A673 (cell line): ENCODE data around the gene DOCK6.

ENCODE experiments used
- EZH2 ChIP-seq: fragments of 200-600 bp; sonication (generic); IDR thresholded peaks from 2 replicates; pipeline ENCODE4 v1.6.1; 2017; ENCODE audit warnings: borderline replicate concordance, low read depth, mild to moderate bottlenecking, mixed read lengths, antibody characterized with exemption, low read length; ENCODE audit not compliant: poor library complexity, severe bottlenecking
- TF ChIP-seq, protein P1 (sequence below): fragments of 300-800, 200-600 bp; sonication (generic); conservative IDR thresholded peaks from 2 replicates; pipeline ENCODE4 v1.5.1; 2017; ENCODE audit warnings: low read depth, mild to moderate bottlenecking, antibody characterized with exemption, low read length, moderate library complexity, mixed read lengths

- TF ChIP-seq, protein P1, sequence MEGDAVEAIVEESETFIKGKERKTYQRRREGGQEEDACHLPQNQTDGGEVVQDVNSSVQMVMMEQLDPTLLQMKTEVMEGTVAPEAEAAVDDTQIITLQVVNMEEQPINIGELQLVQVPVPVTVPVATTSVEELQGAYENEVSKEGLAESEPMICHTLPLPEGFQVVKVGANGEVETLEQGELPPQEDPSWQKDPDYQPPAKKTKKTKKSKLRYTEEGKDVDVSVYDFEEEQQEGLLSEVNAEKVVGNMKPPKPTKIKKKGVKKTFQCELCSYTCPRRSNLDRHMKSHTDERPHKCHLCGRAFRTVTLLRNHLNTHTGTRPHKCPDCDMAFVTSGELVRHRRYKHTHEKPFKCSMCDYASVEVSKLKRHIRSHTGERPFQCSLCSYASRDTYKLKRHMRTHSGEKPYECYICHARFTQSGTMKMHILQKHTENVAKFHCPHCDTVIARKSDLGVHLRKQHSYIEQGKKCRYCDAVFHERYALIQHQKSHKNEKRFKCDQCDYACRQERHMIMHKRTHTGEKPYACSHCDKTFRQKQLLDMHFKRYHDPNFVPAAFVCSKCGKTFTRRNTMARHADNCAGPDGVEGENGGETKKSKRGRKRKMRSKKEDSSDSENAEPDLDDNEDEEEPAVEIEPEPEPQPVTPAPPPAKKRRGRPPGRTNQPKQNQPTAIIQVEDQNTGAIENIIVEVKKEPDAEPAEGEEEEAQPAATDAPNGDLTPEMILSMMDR, result peak; percentile 38
- no peak for TF ChIP-seq EZH2
These were observed 24.1 kb upstream of the DOCK6 start for GRCh38 chr19:11286312-11286974.
